Measurements from ENCODE around the gene SLC25A25. TPM values are rescaled to one million over a fixed set of nuclear protein-coding genes. Genes with fewer than 3 reads are reported as not detected.

The SLC25A25 gene
- total and polyA plus RNA-seq, 2 donors (not counting 3 experiments of a cell fraction or from before 2014, with no cell fraction given) = 18.1 to 20.2 TPM

DNA sequence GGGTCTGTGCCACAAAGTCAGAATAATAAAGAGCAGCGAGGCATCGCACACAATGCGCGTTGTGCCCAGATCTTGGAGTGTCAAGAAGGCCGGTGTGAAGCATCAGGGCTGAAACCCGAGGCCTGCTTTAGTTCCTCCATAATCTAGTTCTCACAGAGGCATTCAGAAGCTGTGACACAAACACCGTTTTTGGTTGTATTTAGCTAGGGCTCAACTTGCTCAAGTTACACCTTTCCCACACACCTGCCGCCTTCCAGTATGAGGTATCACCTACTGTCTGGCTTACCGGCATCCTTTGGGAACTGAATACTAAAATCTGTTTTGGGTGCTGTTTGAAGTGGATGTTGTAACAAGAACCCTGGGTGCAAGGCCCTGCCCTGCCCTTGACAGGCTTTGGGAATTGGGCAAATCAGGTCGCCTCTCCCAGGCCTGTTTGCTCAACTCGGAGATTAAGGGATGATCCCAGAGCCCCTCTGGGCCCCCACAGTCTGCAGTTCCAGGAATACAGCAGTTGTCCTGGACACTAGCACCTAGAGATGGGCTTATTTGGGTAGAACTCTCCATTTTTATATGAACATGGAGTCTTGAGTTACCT is 27.0 kb downstream of the SLC25A25 start:
- Histone ChIP-seq H3K36me3 (ENCODE audit: control insufficient read depth in 2 of 2, extremely low read depth in 1 of 2, insufficient read depth in 2 of 2, low read length in 2 of 2) (no peaks in the 10 kb centered on the region), H4K20me1 (replicated peaks; ENCODE audit: control insufficient read depth, extremely low read depth, insufficient read depth, low read length) (no peaks in the 10 kb centered on the region), H3K9me3 (replicated peaks; ENCODE audit: control insufficient read depth, insufficient read depth, low read length) (no peaks in the 10 kb centered on the region), H3K9ac (replicated peaks; ENCODE audit: extremely low read depth, insufficient read depth, low read length) (peak overlapping the region; percentile 30), H3K9me1 (replicated peaks; ENCODE audit: control insufficient read depth, extremely low read depth, insufficient read depth, low read length) (no peaks in the 10 kb centered on the region), H3K27ac (ENCODE audit: insufficient read depth, low read depth, low read length) (peak overlapping the region; percentile 93), H3K4me3 (replicated peaks in 1 of 3; ENCODE audit: insufficient read depth in 1 of 3, low read depth in 1 of 3, low read length in 3 of 3) (no peak overlapping the region), H3K27me3 (ENCODE audit: control insufficient read depth in 2 of 2, insufficient read depth in 2 of 2, low read length in 2 of 2) (no peaks in the 10 kb centered on the region), H3K79me2 (ENCODE audit: control insufficient read depth, insufficient read depth, low read length) (peaks cover 43% of the 10 kb centered on the region), H3K4me2 (ENCODE audit: insufficient read depth, low read length) (peak overlapping the region; percentile 32), H2AFZ (ENCODE audit: low read depth, low read length) (no peak overlapping the region), H3K4me1 (ENCODE audit: control insufficient read depth, extremely low read depth, insufficient read depth, low read length) (peaks cover 40% of the 10 kb centered on the region)
- intact Hi-C loops (cut with micrococcal nuclease) = loop anchor here (1.0 kb wide), 1 partner anchor 27 kb away; the partner anchor contains the start of gene SLC25A25
- no TSS peak for BruUV-seq (replicated peaks)
- FAIRE-seq = no peak
- CTCF ChIA-PET = interaction anchor here (0.6 to 4.9 kb wide), 6 partner anchors 9 to 151 kb away, joined by 3 to 55 read pairs (median 5); no protein-coding TSS in a partner anchor
- DNase-seq (ENCODE audit: low read depth, low spot score) = no peak
- dilution Hi-C loops (cut with MboI; ENCODE audit: extremely low pct_ligation_motif_present, low sequenced_read_pairs) = no loop called here
- TF ChIP-seq JUN (IDR thresholded peaks at IDR 0.05; ENCODE audit: borderline replicate concordance, insufficient read depth, insufficient read length, low read depth) = no peak
- no peak for TF ChIP-seq EZH2 (IDR thresholded peaks at IDR 0.05; ENCODE audit: borderline replicate concordance, low read depth, low read length, severe bottlenecking)
- TF ChIP-seq MYC (IDR thresholded peaks at IDR 0.05; ENCODE audit: low read depth, low read length) = no peak
- TF ChIP-seq, protein P1, sequence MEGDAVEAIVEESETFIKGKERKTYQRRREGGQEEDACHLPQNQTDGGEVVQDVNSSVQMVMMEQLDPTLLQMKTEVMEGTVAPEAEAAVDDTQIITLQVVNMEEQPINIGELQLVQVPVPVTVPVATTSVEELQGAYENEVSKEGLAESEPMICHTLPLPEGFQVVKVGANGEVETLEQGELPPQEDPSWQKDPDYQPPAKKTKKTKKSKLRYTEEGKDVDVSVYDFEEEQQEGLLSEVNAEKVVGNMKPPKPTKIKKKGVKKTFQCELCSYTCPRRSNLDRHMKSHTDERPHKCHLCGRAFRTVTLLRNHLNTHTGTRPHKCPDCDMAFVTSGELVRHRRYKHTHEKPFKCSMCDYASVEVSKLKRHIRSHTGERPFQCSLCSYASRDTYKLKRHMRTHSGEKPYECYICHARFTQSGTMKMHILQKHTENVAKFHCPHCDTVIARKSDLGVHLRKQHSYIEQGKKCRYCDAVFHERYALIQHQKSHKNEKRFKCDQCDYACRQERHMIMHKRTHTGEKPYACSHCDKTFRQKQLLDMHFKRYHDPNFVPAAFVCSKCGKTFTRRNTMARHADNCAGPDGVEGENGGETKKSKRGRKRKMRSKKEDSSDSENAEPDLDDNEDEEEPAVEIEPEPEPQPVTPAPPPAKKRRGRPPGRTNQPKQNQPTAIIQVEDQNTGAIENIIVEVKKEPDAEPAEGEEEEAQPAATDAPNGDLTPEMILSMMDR (IDR thresholded peaks at IDR 0.05; ENCODE audit: extremely low read depth in 1 of 2, insufficient read depth in 1 of 2, low read depth in 1 of 2, low read length in 2 of 2) = no peak
- TF ChIP-seq POLR2AphosphoS5 (IDR thresholded peaks at IDR 0.05; ENCODE audit: insufficient read depth, low read depth, low read length) = no peak
- no peak for TF ChIP-seq FOS (IDR thresholded peaks at IDR 0.05; ENCODE audit: borderline replicate concordance, insufficient read depth, low read length)
- TF ChIP-seq, protein P2, sequence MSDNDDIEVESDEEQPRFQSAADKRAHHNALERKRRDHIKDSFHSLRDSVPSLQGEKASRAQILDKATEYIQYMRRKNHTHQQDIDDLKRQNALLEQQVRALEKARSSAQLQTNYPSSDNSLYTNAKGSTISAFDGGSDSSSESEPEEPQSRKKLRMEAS (IDR thresholded peaks at IDR 0.05; ENCODE audit: insufficient read depth, insufficient read length) = no peak
- TF ChIP-seq GATA2 (IDR thresholded peaks at IDR 0.05; ENCODE audit: insufficient read depth, insufficient read length, low read depth, low read length) = no peak
- TF ChIP-seq POLR2A (IDR thresholded peaks at IDR 0.05; ENCODE audit: low read depth, low read length) = no peak
- POLR2A ChIA-PET = no interaction called here

Measured in endothelial cell of umbilical vein (primary cell).